ENCODE data around the gene MORN4.
"Not testable (repeated sequence)": the region's sequence is repeated elsewhere in the genome, so short reads cannot be mapped to it uniquely, and the experiment has no call there.

Gene MORN4

DNA sequence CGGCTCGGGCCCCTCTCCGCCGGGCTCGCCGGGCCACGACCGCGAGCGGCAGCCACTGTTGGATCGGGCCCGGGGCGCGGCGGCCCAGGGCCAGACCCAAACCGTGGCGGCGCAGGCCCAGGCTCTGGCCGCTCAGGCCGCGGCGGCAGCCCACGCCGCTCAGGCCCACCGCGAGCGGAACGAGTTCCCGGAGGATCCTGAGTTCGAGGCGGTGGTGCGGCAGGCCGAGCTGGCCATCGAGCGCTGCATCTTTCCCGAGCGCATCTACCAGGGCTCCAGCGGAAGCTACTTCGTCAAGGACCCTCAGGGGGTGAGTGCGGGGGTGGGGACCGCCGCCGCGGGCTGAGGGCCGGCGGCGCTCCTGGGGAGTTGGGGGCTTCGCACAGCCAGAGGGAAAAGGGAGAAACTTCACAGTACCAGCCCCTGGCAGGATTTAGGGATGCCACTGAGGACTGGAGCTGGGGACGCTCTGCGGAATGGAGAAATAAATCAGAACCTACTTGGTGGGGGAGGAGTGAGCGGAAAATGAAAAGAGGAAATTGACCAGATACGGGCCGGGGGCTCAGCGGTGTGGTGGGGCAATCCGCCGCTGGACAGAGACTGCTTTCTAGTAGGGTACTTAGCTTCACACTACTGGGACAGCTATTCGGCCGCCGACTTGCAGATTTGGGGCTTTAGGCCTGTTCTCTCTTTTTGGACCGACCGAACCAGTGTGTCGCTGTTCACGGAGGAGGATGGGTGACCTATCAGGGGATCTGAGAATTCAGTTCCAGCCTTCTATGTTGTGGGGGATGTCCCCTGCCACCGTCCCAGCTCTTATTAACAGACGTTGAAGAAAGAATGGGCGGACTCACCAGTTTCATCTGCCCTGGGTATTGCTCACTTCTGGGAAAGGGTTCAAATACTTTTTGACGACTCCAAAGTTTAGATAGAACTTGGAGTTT is 7.8 kb upstream of the MORN4 start:
- no peak for DNase-seq

GRCh38 chr10:97640174-97640867 is 7.0 kb upstream of the MORN4 start, which contains the start of gene PI4K2A:
TSS of gene PI4K2A (plus strand) at chr10:97640671. CDS start at chr10:97640743, 72 bp downstream.
- DNase-seq: peak; percentile 84 to 89

DNA sequence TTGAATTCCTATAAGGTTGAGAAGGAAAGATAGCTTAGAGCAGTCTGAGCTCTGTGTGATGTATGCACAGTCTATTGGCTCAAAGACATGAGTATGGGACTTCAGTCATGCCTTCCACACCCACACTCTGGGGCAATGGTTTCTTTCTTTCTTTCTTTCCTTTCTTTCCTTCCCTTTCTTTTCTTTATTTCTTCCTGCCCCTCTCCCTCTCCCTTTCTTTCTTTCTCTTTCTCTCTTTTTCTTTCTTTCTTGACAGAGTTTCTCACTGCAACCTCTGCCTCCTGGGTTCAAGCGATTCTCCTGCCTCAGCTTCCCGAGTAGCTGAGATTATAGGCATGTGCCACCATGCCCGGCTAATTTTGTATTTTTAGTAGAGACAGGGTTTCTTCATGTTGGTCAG is 5.8 kb upstream of the MORN4 start:
- DNase-seq: not testable (repeated sequence)

DNA sequence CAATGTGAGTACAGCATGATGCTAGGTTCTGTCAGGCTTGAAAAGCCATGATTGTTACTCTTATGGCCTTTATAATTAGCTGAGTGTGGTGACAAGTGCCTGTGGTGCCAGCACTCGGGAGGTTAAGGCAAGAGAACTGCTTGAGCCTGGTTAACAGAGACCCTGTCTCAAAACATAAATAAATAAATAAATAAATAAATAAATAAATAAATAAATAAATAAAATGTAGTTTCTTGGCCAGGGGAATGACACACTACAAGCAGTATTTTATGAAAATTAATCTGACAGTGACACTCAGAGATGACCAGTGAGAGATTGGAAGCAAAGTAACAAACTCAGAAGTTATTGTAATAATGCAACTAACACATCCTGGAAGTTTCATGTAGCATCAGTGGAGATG is 2.3 kb upstream of the MORN4 start:
- DNase-seq: no peak

DNA sequence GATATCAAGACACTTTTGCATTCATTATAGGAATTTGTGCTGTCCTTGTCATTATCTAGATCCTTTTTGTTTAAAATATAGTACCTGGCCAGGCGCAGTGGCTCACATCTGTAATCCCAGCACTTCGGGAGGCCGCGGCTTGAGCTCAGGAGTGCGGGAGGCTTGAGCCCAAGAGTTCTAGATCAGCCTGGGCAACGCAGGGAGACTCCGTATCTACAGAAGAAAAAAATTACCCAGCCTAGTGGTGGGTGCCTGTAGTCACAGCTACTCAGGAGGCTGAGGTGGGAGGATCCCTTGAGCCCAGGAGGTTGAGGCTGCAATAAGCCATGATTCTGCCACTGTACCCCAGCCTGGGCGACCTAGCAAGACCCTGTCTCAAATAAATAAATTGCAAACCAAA is 621 bp upstream of the MORN4 start:
- DNase-seq: no peak

- no peak for DNase-seq
Measured at GRCh38 chr10:97631098-97631497, 2.2 kb downstream of the MORN4 start.

GRCh38 chr10:97629289-97629688 is 4.0 kb downstream of the MORN4 start:
- DNase-seq: no peak

DNA sequence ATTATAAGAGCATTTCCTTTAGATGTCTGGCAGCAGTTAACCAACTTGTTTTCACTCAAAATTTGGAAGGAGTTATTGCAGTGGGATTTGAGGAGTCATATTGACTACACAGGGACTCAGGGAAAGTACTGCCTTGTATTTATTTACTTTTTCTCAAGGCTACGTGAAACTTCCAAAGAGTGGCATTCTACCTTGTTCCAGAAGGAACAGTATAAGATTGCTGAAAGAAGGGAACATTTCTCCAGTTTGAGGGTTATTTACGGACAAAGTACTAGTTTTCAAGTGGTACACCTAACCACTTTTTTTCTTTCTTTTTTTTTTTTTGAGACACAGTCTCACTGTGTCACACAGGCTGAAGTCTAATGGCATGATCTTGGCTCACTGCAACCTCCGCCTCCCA is 5.1 kb downstream of the MORN4 start:
- DNase-seq: no peak

- no peak for DNase-seq
Measured at GRCh38 chr10:97627731-97628130, 5.6 kb downstream of the MORN4 start.

GRCh38 chr10:97623277-97623676 is 10.0 kb downstream of the MORN4 start:
- DNase-seq: no peak

GRCh38 chr10:97618733-97619132 is 14.6 kb downstream of the MORN4 start:
- DNase-seq: no peak

GRCh38 chr10:97618285-97618684 is 15.0 kb downstream of the MORN4 start:
- DNase-seq: no peak

GRCh38 chr10:97612386-97612785 is 20.9 kb downstream of the MORN4 start:
- DNase-seq: no peak

- DNase-seq: no peak
Measured at GRCh38 chr10:97611473-97611872, 21.8 kb downstream of the MORN4 start.

DNA sequence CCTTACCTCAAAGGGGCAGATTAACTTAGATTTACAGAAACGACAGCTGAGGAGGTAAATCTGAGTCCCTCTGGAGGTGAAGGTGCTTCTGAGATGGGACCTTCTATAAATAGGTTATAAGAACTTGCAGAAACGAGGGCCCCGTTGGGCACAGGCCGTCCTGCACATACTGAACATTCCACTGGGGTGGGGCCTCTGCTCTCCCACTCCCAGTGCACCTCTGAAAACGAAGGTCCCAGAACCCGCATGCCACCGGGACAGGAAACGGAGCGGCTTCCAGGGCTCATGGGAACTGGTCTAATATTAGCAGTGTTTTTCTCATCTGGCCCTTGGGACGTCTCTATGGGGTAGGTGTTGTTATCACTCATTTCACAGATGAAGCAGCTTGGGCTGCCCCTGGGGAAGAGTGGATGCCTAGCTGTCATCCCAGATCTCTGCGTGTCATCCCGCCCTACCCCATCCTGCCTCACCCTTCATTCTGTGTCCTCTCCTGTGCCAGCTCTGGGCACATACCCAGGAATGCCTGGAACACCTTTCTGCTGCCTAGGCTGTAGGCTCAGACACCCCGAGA is 24.2 kb downstream of the MORN4 start:
- DNase-seq: no peak

DNA sequence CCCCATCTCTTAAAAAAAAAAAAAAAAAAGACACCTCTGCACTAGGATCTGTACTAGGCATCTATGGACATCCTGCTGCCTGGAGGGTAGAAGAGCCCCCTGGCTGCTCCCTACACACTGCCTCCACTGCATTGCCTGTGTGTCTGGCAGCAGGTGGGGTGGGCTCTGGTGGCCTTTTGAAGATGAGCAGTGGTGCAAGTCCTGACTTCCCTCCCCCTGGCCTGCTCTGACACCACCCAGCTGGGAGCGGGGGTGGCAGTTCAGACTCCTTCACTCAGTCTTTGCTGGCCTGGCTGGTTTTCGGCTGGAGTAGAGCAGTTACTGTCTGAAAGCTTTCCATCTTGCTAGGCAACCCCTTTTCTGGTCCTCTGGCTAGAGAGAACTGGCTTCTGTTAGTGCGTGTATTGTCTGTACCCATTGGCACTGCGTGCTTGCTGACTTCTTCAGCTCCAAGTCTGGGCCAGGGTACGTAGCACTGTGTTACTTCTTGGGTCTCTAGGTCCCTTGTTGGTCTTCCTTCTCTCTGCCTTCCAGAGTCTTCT is 26.1 kb downstream of the MORN4 start:
- DNase-seq: no peak

DNA sequence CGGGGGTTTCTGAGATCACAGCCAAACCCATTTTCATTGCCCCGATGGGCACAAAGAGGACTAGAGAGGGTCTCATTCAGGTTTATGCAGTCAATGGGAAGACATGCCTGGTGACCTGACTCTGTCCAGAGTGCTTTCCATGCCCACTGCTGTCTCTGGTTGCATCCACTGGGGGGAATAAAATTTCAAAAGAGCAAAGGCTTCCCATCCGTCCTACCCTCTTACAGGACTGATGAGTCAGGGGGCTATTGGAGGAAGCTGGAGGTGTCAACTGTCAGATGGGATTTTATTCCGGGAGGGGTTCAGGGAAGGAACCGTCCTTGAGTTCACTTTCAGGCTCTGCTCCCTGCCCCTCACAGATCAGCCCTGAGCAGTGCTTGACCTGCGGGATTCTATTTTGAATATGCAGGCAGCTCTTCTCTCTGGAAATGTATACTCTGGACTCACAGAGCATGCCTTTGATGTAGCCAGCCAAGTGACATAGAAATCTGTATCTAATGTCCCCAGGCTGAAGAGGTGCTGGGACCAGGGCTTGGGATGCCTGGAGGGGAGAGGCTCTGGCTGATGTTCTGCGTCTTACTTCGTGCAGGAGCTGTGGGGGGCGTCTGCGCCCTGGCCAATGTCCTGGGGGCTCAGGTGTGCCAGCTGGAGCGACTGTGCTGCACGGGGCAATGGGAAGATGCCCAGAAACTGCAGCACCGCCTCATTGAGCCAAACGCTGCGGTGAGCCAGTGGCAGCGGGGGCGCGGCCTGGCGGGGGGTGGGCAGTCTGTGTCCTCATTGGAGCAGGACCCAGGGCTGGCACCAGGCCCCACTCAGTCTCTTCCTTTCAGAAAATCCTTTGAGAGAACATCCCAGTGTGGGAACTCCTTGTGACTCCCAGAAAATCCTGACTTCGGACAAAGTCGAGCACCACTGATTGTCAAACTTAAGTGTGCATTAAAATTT is 31.8 kb downstream of the MORN4 start:
- DNase-seq: no peak

GRCh38 chr10:97600616-97601015 is 32.7 kb downstream of the MORN4 start:
- no peak for DNase-seq

DNA sequence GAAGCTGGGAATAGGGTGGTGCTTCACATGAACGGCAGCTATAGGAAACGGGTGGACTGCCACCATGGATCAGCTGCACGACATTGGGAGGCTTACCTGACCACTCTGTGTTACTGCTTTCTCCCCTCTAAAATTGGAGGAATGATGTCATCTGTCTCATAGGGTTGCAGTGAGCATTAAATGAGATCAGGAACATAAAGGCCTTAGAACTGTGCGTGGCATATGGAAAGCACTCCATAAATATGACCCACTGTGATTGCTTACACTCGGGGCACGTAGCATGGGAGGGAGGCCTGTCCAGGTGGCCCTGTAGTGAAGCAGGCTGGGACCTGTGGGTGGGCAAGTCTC is 34.1 kb downstream of the MORN4 start:
- no peak for DNase-seq

DNA sequence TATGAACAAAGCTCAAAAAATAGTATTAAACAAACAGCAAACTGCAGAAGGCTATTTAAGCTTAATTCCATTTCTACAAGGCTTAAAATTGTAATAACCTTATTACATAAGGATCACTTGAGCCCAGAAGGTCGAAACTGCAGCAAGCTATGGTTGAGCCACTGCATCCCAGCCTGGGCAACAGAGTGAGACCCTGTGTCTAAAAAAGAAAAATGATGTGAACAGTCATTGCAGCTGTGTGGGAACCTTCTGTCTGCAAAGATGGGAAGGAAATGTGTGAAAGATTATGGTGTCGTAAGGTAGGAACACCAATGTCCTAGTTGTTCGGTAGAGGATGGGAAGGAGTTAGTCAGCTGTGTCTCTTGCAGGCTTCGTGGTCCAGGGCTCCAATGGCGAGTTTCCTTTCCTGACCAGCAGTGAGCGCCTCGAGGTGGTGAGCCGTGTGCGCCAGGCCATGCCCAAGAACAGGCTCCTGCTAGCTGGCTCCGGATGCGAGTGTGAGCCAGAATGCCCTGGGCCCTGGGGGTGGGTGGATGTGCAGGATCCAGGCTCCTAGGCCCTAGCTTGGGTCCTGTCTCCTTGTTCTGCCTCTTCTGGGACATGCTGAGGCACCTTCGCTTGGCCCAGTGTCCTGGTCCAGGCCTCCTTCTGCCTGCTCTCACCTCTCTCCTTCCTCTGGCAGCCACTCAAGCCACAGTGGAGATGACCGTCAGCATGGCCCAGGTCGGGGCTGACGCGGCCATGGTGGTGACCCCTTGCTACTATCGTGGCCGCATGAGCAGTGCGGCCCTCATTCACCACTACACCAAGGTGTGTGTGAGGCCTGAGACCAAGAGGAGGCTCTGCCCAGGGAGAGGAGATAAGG is 34.7 kb downstream of the MORN4 start:
- DNase-seq: no peak

- DNase-seq: no peak
Measured at GRCh38 chr10:97597778-97598177, 35.5 kb downstream of the MORN4 start.
